NB4 (cell line): ENCODE data around the gene KCNQ1.

ENCODE experiments used
- DNase-seq: peaks from one replicate; pipeline ENCODE4 v3.0.0; 2010; ENCODE audit warnings: low read depth
- H3K4me3 ChIP-seq: one replicate; pipeline ENCODE4 v1.5.1; 2011; ENCODE audit warnings: mild to moderate bottlenecking, low read depth, low read length, moderate library complexity
- CTCF ChIP-seq: IDR thresholded peaks from one replicate; pipeline ENCODE4 v1.5.1; 2012; ENCODE audit warnings: low read depth, low read length
- MAX ChIP-seq: IDR thresholded peaks from 2 replicates; pipeline ENCODE4 v1.6.1; 2011; ENCODE audit warnings: low read depth, low read length
- MYC ChIP-seq: IDR thresholded peaks from 2 replicates; pipeline ENCODE4 v1.6.1; 2011; ENCODE audit warnings: low read depth, low read length
- POLR2A ChIP-seq: IDR thresholded peaks from 2 replicates; pipeline ENCODE4 v1.6.1; 2011; ENCODE audit warnings: mild to moderate bottlenecking; ENCODE audit not compliant: insufficient read length; ENCODE audit errors: extremely low read depth

The KCNQ1 gene

GRCh38 chr11:2569321-2569721 lies 124.5 kb downstream of the KCNQ1 start:
- TF ChIP-seq MAX (peak; percentile 81), MYC (peak; percentile 84), POLR2A (no peak)
- peak; percentile 84 for DNase-seq
- no peak overlapping the region for H3K4me3 ChIP-seq

- DNase-seq: no peak
These were observed 125.0 kb downstream of the KCNQ1 start for GRCh38 chr11:2569731-2570210.

GRCh38 chr11:2570211-2570811 lies 125.5 kb downstream of the KCNQ1 start:
- TF ChIP-seq MYC (no peak), POLR2A (no peak), CTCF (no peak), MAX (no peak)
- H3K4me3 ChIP-seq: no peak overlapping the region
- no peak for DNase-seq

More at GRCh38 chr11:2569731-2570210, 125.0 kb downstream of the KCNQ1 start:
- no peak overlapping the region for H3K4me3 ChIP-seq
- no peak for TF ChIP-seq MAX

- H3K4me3 ChIP-seq: no peak overlapping the region
- TF ChIP-seq CTCF (no peak), MYC (no peak), MAX (no peak), POLR2A (no peak)
- DNase-seq: no peak
These were observed 126.2 kb downstream of the KCNQ1 start for GRCh38 chr11:2570841-2571597.

- H3K4me3 ChIP-seq: no peak overlapping the region
- DNase-seq: no peak
- TF ChIP-seq CTCF: no peak
- TF ChIP-seq MAX: no peak
- TF ChIP-seq POLR2A: no peak
- no peak for TF ChIP-seq MYC
These were observed 126.9 kb downstream of the KCNQ1 start for GRCh38 chr11:2571598-2572281.

GRCh38 chr11:2572491-2573239 lies 127.9 kb downstream of the KCNQ1 start:
- no peak for TF ChIP-seq MAX
- TF ChIP-seq POLR2A: no peak
- no peak for TF ChIP-seq CTCF
- no peak for TF ChIP-seq MYC
- no peak for DNase-seq
- H3K4me3 ChIP-seq: no peak overlapping the region
